BJ (cell line): ENCODE results near the gene DDX31. TPM values are rescaled to one million over a fixed set of nuclear protein-coding genes. Genes with fewer than 3 reads are reported as not detected.

Experiments
- CTCF ChIA-PET: fragments of 350-600 bp; formaldehyde crosslinking; extraction: SDS; loops from one replicate; lab custom pipeline; 2021; ENCODE audit warnings: antibody characterized with exemption, inconsistent platforms; lab: Yijun Ruan, JAX
- POLR2A ChIA-PET: fragments of 300-600 bp; sonication (Branson Sonifier 250); formaldehyde crosslinking; extraction: SDS; loops from one replicate; lab custom pipeline; 2021; ENCODE audit warnings: antibody characterized with exemption; lab: Charles Lee
- DNase-seq: peaks from one replicate; pipeline ENCODE4 v3.0.0-alpha.2; 2011; ENCODE audit warnings: low read depth
- H3K27me3 ChIP-seq: 2 replicates; pipeline ENCODE4 v1.6.0; 2011; ENCODE audit warnings: low read length; ENCODE audit not compliant: control insufficient read depth, insufficient read depth
- H3K36me3 ChIP-seq: 2 replicates; pipeline ENCODE4 v1.5.1; 2011; ENCODE audit warnings: low read length; ENCODE audit not compliant: control insufficient read depth, insufficient read depth
- H3K4me3 ChIP-seq: 2 replicates; pipeline ENCODE4 v1.5.1; 2011; ENCODE audit warnings: low read depth, mild to moderate bottlenecking, control low read depth, low read length
- CTCF ChIP-seq: IDR thresholded peaks from 2 replicates; pipeline ENCODE4 v1.5.1; 2011; ENCODE audit warnings: low read depth, mild to moderate bottlenecking, control low read depth, inconsistent platforms, low read length, moderate library complexity; ENCODE audit not compliant: insufficient read depth
- polyA plus RNA-seq: library from polyadenylated mRNA; depleted of rRNA; stranded (reverse); fragments of >200 nt; gene quantifications from 2 replicates; pipeline ENCODE4 v1.2.3, GENCODE V29; 2011

DDX31 gene
- polyA plus RNA-seq, 1 experiment: 12.3 TPM

DNA sequence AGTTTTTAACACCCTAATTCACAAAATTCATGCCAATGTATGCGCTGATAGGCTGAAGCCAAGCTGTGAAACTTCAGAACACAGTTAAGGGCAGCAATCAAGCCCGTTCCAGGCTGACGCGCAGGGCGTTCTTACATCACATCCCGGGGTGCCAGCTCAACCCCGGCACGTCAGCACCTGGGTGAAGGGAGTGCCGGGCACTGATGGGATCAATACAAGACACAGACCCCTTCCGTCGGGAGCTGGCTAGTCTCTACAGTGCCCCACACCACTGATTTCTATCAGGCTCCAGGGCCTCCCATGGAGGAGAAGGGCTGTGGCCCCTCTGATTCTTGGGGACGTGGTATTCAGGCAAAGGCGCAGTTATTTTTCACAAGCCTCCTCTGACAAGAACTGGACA is 75.4 kb downstream of the DDX31 start:
- no peak for TF ChIP-seq CTCF
- Histone ChIP-seq H3K27me3 (peaks cover 21% of the 10 kb centered on the region), H3K36me3 (peaks cover 6% of the 10 kb centered on the region), H3K4me3 (no peak overlapping the region)
- no peak for DNase-seq
- POLR2A ChIA-PET: no interaction called here
- CTCF ChIA-PET: no interaction called here

DNA sequence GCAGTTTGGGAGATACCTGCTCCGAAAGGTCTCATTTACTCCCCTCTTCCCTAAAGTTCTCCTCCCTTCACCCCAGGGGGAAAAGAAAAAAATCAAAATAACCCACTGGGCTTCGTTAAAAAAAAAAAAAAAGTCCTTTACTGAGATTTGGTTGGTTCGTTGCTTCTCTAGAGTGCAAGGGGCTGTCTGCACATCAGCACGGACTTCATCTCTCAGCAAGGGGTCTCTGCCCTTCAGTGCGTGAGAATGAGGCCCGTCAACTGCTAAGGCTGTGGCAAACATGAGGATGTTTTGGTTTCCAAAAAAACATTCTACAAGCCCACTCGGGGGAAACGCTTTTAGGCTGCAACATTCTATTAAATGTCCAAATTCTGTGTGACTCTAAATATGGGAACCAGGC is 77.3 kb downstream of the DDX31 start:
- TF ChIP-seq CTCF: no peak
- ChIA-PET CTCF (no interaction called here), POLR2A (no interaction called here)
- DNase-seq: no peak
- Histone ChIP-seq H3K27me3 (peaks cover 39% of the 10 kb centered on the region), H3K36me3 (peaks cover 4% of the 10 kb centered on the region), H3K4me3 (no peak overlapping the region)

DNA sequence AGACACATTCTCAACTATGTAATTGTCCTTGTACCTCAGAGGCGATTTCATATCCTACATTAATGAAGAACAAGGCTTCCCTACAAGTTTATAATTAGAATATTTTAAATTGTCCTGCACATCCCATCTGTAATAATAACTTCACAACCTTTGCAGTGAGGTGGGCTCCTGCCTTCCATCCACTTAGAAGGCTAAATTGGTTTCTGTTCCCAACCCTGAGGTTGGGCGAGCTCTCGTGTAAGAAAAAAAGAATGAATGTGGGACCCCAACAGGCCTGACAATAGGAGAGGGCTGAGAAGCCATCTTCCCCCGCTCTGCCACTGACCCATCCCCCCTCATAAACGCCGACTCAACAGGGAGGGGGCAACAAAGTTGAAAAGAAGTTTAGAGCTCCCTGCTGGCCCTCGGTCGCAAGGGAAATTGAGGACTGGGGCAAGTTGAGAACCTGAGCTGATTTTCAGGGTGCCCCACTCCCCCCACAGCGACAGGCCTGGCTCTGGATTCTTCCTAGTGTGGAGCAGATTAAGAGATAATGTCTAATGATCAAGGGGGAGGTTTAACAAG is 78.0 kb downstream of the DDX31 start:
- ChIA-PET POLR2A (no interaction called here), CTCF (no interaction called here)
- TF ChIP-seq CTCF: no peak
- DNase-seq: no peak
- peaks cover 4% of the 10 kb centered on the region for H3K36me3 ChIP-seq
- H3K27me3 ChIP-seq: peaks cover 43% of the 10 kb centered on the region
- no peak overlapping the region for H3K4me3 ChIP-seq

GRCh38 chr9:132591244-132591643 is 78.5 kb downstream of the DDX31 start:
- CTCF ChIA-PET: no interaction called here

More at GRCh38 chr9:132591244-132591643, 78.5 kb downstream of the DDX31 start:
- DNase-seq: no peak
- POLR2A ChIA-PET: no interaction called here
- Histone ChIP-seq H3K27me3 (peaks cover 49% of the 10 kb centered on the region), H3K4me3 (no peak overlapping the region), H3K36me3 (peaks cover 4% of the 10 kb centered on the region)
- no peak for TF ChIP-seq CTCF
